IMR-90 (cell line): Measurements from ENCODE around the gene ZBTB45. TPM values are rescaled to one million over a fixed set of nuclear protein-coding genes. Genes with fewer than 3 reads are reported as not detected.

ENCODE experiments used
- ATAC-seq: fragments of 200-7000 bp; cut with Tn5 transposase; 2 replicates; pipeline ENCODE4 v1.9.1; 2020; ENCODE audit warnings: low read depth, mild to moderate bottlenecking, moderate library complexity
- BruUV-seq: library from RNA; stranded (reverse); fragments of 400-500 nt; replicated peaks from 2 replicates; lab custom pipeline; 2021; lab: Mats Ljungman, UMichigan
- CTCF ChIA-PET: fragments of 300-600 bp; formaldehyde crosslinking; extraction: SDS; loops from one replicate; lab custom pipeline; 2021; ENCODE audit warnings: antibody characterized with exemption; lab: Yijun Ruan, JAX
- POLR2A ChIA-PET: fragments of 300-600 bp; sonication (Branson Sonifier 250); formaldehyde crosslinking; loops from one replicate; lab custom pipeline; 2022; ENCODE audit warnings: antibody characterized with exemption; ENCODE audit not compliant: unreplicated experiment; lab: Charles Lee
- DNase-seq: peaks from one replicate; pipeline ENCODE4 v3.0.0; 2013
- H2AFZ ChIP-seq: replicated peaks from 2 replicates; pipeline ENCODE3; 2013; ENCODE audit warnings: low read length, mild to moderate bottlenecking; ENCODE audit not compliant: poor library complexity
- H2AK5ac ChIP-seq: 2 replicates; pipeline ENCODE4 v1.6.1; 2013; ENCODE audit warnings: low read depth, low read length, inconsistent platforms
- H2AK9ac ChIP-seq: replicated peaks from 2 replicates; pipeline ENCODE3; 2013; ENCODE audit warnings: mild to moderate bottlenecking, low read depth, low read length, moderate library complexity; ENCODE audit not compliant: poor library complexity
- H2BK120ac ChIP-seq: 2 replicates; pipeline ENCODE4 v1.6.1; 2013; ENCODE audit warnings: low read depth, low read length, inconsistent platforms
- H2BK15ac ChIP-seq: 3 replicates; pipeline ENCODE4 v1.6.1; 2013; ENCODE audit warnings: low read depth, low read length, inconsistent platforms
- H2BK20ac ChIP-seq: 2 replicates; pipeline ENCODE4 v1.6.1; 2013; ENCODE audit warnings: low read depth, mild to moderate bottlenecking, inconsistent platforms, low read length, moderate library complexity
- H2BK5ac ChIP-seq: 2 replicates; pipeline ENCODE4 v1.6.1; 2013; ENCODE audit warnings: mild to moderate bottlenecking, low read depth, low read length, inconsistent platforms; ENCODE audit not compliant: poor library complexity, severe bottlenecking
- H3K14ac ChIP-seq: replicated peaks from 2 replicates; pipeline ENCODE4 v1.6.1; 2013; ENCODE audit warnings: low read depth, low read length, inconsistent platforms
- H3K18ac ChIP-seq: 2 replicates; pipeline ENCODE4 v1.6.1; 2013; ENCODE audit warnings: low read depth, low read length, control low read depth
- H3K23ac ChIP-seq: 2 replicates; pipeline ENCODE4 v1.6.1; 2013; ENCODE audit warnings: low read depth, low read length, inconsistent platforms
- H3K27ac ChIP-seq: 2 replicates; pipeline ENCODE4 v1.5.1; 2013; ENCODE audit warnings: mild to moderate bottlenecking, control low read depth, low read length; ENCODE audit not compliant: insufficient read depth
- H3K27me3 ChIP-seq: 2 replicates; pipeline ENCODE4 v1.6.1; 2013; ENCODE audit warnings: low read length; ENCODE audit not compliant: control insufficient read depth, insufficient read depth
- H3K36me3 ChIP-seq: 2 replicates; pipeline ENCODE4 v1.6.1; 2013; ENCODE audit warnings: low read length, mixed read lengths; ENCODE audit not compliant: control insufficient read depth, insufficient read depth
- H3K4ac ChIP-seq: 2 replicates; pipeline ENCODE4 v1.6.1; 2013; ENCODE audit warnings: low read depth, low read length, inconsistent platforms
- H3K4me1 ChIP-seq: 2 replicates; pipeline ENCODE4 v1.6.1; 2013; ENCODE audit warnings: low read length, mixed read lengths; ENCODE audit not compliant: control insufficient read depth, insufficient read depth
- H3K4me2 ChIP-seq: 2 replicates; pipeline ENCODE4 v1.6.1; 2013; ENCODE audit warnings: low read depth, mild to moderate bottlenecking, control low read depth, low read length, moderate library complexity
- H3K4me3 ChIP-seq: 2 replicates; pipeline ENCODE4 v1.5.1; 2013; ENCODE audit warnings: low read depth, mild to moderate bottlenecking, control low read depth, low read length, moderate library complexity; ENCODE audit not compliant: insufficient read depth
- H3K56ac ChIP-seq: 2 replicates; pipeline ENCODE4 v1.6.1; 2013; ENCODE audit warnings: low read length, inconsistent platforms; ENCODE audit not compliant: insufficient read depth; ENCODE audit errors: extremely low read depth
- H3K79me1 ChIP-seq, 2 experiments: 2 replicates each; pipeline ENCODE4 v1.6.1; 2013; ENCODE audit warnings: low read length in 2 of 2, inconsistent platforms in 1 of 2, low read depth in 1 of 2
- H3K9ac ChIP-seq: 2 replicates; pipeline ENCODE4 v1.6.1; 2013; ENCODE audit warnings: low read depth, low read length, control low read depth
- H3K9me1 ChIP-seq: 2 replicates; pipeline ENCODE4 v1.6.1; 2013; ENCODE audit warnings: low read length, inconsistent platforms; ENCODE audit not compliant: insufficient read depth
- H3K9me3 ChIP-seq: 2 replicates; pipeline ENCODE4 v1.6.1; 2013; ENCODE audit warnings: low read length; ENCODE audit not compliant: control insufficient read depth, insufficient read depth
- H4K20me1 ChIP-seq: 2 replicates; pipeline ENCODE4 v1.6.1; 2013; ENCODE audit warnings: low read length, inconsistent platforms; ENCODE audit not compliant: insufficient read depth
- H4K5ac ChIP-seq: 2 replicates; pipeline ENCODE4 v1.6.1; 2013; ENCODE audit warnings: mild to moderate bottlenecking, low read depth, low read length, control low read depth
- H4K8ac ChIP-seq, 2 experiments: 2 replicates each; pipeline ENCODE4 v1.6.1; 2013; ENCODE audit warnings: low read depth in 2 of 2, low read length in 2 of 2, control low read depth in 1 of 2, inconsistent platforms in 1 of 2
- H4K91ac ChIP-seq: 2 replicates; pipeline ENCODE4 v1.6.1; 2013; ENCODE audit warnings: low read depth, low read length, inconsistent platforms; ENCODE audit not compliant: insufficient read depth
- BHLHE40 ChIP-seq: fragments of 150-350 bp; IDR thresholded peaks from 2 replicates; pipeline ENCODE4 v1.6.1; 2016; ENCODE audit warnings: mild to moderate bottlenecking, low read depth, low read length
- CHD1 ChIP-seq: IDR thresholded peaks from 2 replicates; pipeline ENCODE4 v1.6.1; 2012; ENCODE audit warnings: low read depth, low read length, improper control_type of control experiment
- MAZ ChIP-seq: IDR thresholded peaks from 2 replicates; pipeline ENCODE4 v1.6.1; 2012; ENCODE audit warnings: low read depth, mild to moderate bottlenecking, low read length, improper control_type of control experiment, moderate library complexity, borderline replicate concordance
- NFE2L2 ChIP-seq: fragments of 150-350 bp; IDR thresholded peaks from 2 replicates; pipeline ENCODE4 v1.6.1; 2016; ENCODE audit warnings: low read depth, mild to moderate bottlenecking, low read length
- RFX5 ChIP-seq: IDR thresholded peaks from 2 replicates; pipeline ENCODE4 v1.8.0; 2012; ENCODE audit warnings: low read depth, mild to moderate bottlenecking, low read length, moderate library complexity
- WGBS, 2 experiments: methylation state at CpG; one replicate each; pipeline versions ENCODE4 v1.1.5 to v1.1.7; 2013; ENCODE audit warnings: missing lambda C conversion rate in 2 of 2; ENCODE audit not compliant: insufficient read length in 1 of 2; ENCODE audit errors: extremely low coverage in 2 of 2; 5-methylcytosine and 5-hydroxymethylcytosine counted together
- dilution Hi-C: fragments of 300-500 bp; cut with HindIII; formaldehyde crosslinking; loops from one replicate; pipeline ENCODE4 v1.14.3; 2018; ENCODE audit warnings: low sequenced_read_pairs; ENCODE audit not compliant: unreplicated experiment
- in situ Hi-C: fragments of 300-500 bp; cut with MboI; formaldehyde crosslinking; loops from 3 replicates; pipeline ENCODE4 v1.14.3; 2019; ENCODE audit warnings: low sequenced_read_pairs, inconsistent platforms, mixed read lengths
- intact Hi-C: fragments of 100-400 bp; cut with micrococcal nuclease; formaldehyde crosslinking; loops from 2 replicates; pipeline ENCODE4 v1.10.0; 2022
- polyA plus RNA-seq, 3 experiments: library from polyadenylated mRNA; depleted of rRNA; stranded (reverse); fragments of >200 nt; gene quantifications; 2 replicates each; pipeline ENCODE4 v1.2.3, GENCODE V29; 2012; ENCODE audit warnings: low replicate concordance in 1 of 3
- total RNA-seq: library from RNA; depleted of rRNA; stranded (reverse); fragments of >200 nt; gene quantifications from 2 replicates; pipeline ENCODE4 v1.2.3, GENCODE V29; 2012
- TF ChIP-seq, protein P1 (sequence below): fragments of 150-350 bp; IDR thresholded peaks from 2 replicates; pipeline ENCODE4 v1.6.1; 2016; ENCODE audit warnings: low read depth, mild to moderate bottlenecking, low read length, moderate library complexity, borderline replicate concordance
- TF ChIP-seq, protein P2 (sequence below): fragments of 150-350 bp; IDR thresholded peaks from 2 replicates; pipeline ENCODE4 v1.6.1; 2017; ENCODE audit warnings: mild to moderate bottlenecking, antibody characterized with exemption, low read length, low read depth

The ZBTB45 gene
- total and polyA plus RNA-seq, 2 of the 4 experiments (the other 2 are of a cell fraction): 1.4 to 9.7 TPM

DNA sequence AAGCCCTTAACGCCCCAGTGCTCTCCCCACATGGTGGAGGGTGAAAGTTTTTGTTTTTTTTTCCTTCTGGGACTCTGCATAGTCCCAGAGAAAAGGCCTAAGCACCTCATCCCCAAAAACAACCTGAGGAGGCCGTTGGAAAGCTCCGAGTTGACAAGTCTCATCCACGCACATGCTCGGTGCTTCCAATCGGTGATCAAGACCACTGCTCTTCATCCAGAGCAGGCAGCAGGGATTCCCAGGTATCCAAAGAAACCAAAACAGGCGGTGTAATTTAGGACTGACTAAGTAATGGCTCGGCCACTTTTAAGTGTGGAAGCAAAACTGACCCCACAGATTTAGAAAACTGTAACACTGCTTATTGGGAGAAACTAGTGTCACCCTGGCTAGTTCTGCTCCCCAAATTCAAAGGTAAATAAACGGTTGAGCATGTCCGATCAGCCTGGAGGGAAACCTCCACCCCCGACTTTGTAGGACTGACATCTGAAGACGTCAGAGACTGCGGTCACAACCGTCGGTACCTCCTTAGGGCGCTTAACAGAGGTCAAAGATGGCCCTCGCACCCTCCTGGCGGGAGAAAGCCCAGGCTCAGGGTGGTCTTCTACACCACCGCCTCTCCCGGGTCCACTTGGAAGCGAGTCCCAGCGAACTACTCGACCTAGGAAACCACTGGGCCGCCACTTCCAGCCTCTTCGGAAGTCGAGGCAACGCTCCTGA, 44.5 kb downstream of the ZBTB45 start:
- peak overlapping the region; percentile 6; the same call in 1 of the 2 replicates for H2BK20ac ChIP-seq
- peaks cover 6 to 42% of the 10 kb centered on the region in 2 experiments; a peak in 3 of 4 replicates for H3K79me1 ChIP-seq
- ChIA-PET CTCF (no interaction called here), POLR2A (interaction anchor here (0.5 kb wide), 1 partner anchor 9 kb away, joined by 3 read pairs; no protein-coding TSS in a partner anchor)
- no peak overlapping the region; the same call in 1 of the 2 replicates for H4K5ac ChIP-seq
- H3K14ac ChIP-seq: peak overlapping the region; percentile 49
- in situ Hi-C loops (no loop called here), dilution Hi-C loops (no loop called here), intact Hi-C loops (loop anchor here (1.0 kb wide), 1 partner anchor 8 kb away; the partner anchor contains the start of gene ZNF324)
- ATAC-seq (no peak; the same call in 1 of the 2 replicates), DNase-seq (no peak)
- peaks cover 19% of the 10 kb centered on the region for H3K4me1 ChIP-seq
- no peaks in the 10 kb centered on the region for H3K27me3 ChIP-seq
- H4K91ac ChIP-seq: peak overlapping the region; percentile 43; the same call in 1 of the 2 replicates
- peak overlapping the region; percentile 25 for H2BK5ac ChIP-seq
- peaks cover 17% of the 10 kb centered on the region; the same call in 1 of the 2 replicates for H4K20me1 ChIP-seq
- peak overlapping the region; percentile 30 for H3K23ac ChIP-seq
- H3K4ac ChIP-seq: peak overlapping the region; percentile 74
- peaks cover 23% of the 10 kb centered on the region for H3K36me3 ChIP-seq
- H3K9ac ChIP-seq: peak overlapping the region; percentile 17
- H3K27ac ChIP-seq: peak overlapping the region; percentile 80
- no peak overlapping the region for H3K18ac ChIP-seq
- WGBS, 2 experiments: 7% methylated on average over 11 of the region's 27 CpGs; no CpG with 5 or more reads in 1 of the 2 experiments
- peak overlapping the region; percentile 83 for H3K4me2 ChIP-seq
- peak overlapping the region; percentile 92 for H2AK9ac ChIP-seq
- no TSS peak for BruUV-seq
- peak overlapping the region; percentile 38; the same call in 1 of the 2 replicates for H2BK120ac ChIP-seq
- H2BK15ac ChIP-seq: peak overlapping the region; percentile 27; the same call in 1 of the 3 replicates
- peak overlapping the region; percentile 39 to 82; a peak in 2 of 4 replicates for H4K8ac ChIP-seq
- no peaks in the 10 kb centered on the region for H3K9me3 ChIP-seq
- H3K56ac ChIP-seq: peak overlapping the region; percentile 49; the same call in 1 of the 2 replicates
- peak overlapping the region; percentile 99 for H2AFZ ChIP-seq
- H2AK5ac ChIP-seq: peak overlapping the region; percentile 36; the same call in 1 of the 2 replicates
- H3K4me3 ChIP-seq: peak overlapping the region; percentile 57
- TF ChIP-seq CHD1 (no peak), RFX5 (no peak), NFE2L2 (no peak), MAZ (no peak), BHLHE40 (no peak)
- TF ChIP-seq, protein P1, sequence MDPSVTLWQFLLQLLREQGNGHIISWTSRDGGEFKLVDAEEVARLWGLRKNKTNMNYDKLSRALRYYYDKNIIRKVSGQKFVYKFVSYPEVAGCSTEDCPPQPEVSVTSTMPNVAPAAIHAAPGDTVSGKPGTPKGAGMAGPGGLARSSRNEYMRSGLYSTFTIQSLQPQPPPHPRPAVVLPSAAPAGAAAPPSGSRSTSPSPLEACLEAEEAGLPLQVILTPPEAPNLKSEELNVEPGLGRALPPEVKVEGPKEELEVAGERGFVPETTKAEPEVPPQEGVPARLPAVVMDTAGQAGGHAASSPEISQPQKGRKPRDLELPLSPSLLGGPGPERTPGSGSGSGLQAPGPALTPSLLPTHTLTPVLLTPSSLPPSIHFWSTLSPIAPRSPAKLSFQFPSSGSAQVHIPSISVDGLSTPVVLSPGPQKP: no peak
- TF ChIP-seq, protein P2, sequence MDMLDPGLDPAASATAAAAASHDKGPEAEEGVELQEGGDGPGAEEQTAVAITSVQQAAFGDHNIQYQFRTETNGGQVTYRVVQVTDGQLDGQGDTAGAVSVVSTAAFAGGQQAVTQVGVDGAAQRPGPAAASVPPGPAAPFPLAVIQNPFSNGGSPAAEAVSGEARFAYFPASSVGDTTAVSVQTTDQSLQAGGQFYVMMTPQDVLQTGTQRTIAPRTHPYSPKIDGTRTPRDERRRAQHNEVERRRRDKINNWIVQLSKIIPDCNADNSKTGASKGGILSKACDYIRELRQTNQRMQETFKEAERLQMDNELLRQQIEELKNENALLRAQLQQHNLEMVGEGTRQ: 0 out of 2 replicates have a peak, but pooled peaks have one; percentile 1
- H3K9me1 ChIP-seq: peaks cover 31% of the 10 kb centered on the region
